ENCODE results near the gene RPL29.

RPL29 gene

GRCh38 chr3:51945031-51945840 is 50.5 kb downstream of the RPL29 start:
- no peak for DNase-seq (ENCODE audit: low read depth)

- no peak for DNase-seq (ENCODE audit: low read depth)
Observed at GRCh38 chr3:51944451-51945021, 51.2 kb downstream of the RPL29 start.
